Measurements from ENCODE around the gene C14orf93. TPM values are rescaled to one million over a fixed set of nuclear protein-coding genes. Genes with fewer than 3 reads are reported as not detected.

C14orf93 gene
- polyA plus RNA-seq, 1 donor from 2014 or later = 4.7 TPM

DNA sequence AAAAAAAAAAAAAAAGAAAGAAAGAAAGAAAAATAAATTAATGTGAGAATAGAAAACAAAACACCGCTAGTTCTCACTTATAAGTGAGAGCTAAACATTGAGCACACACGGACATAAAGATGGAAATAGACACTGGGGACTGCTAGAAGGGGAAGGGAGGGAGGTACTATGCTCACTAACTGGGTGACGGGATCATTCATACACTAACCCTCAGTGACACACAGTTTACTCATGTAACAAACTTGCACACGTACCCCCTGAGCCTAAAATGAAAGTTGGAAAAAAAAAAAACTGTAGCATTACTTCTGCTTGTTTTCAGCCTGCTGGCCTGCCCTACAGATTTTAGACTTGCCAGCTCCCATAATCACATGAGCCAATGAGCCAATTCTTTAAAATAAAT lies 70.3 kb downstream of the C14orf93 start:
- Histone ChIP-seq H2AFZ (ENCODE audit: low read depth, low read length) (no peak overlapping the region), H3K27me3 (ENCODE audit: insufficient read depth, low read depth, low read length) (no peaks in the 10 kb centered on the region), H3K27ac (ENCODE audit: low read length) (no peak overlapping the region), H3K36me3 (ENCODE audit: insufficient read depth, low read length) (no peaks in the 10 kb centered on the region), H3K9me2 (ENCODE audit: insufficient read depth, low read length) (no peaks in the 10 kb centered on the region), H3K79me2 (replicated peaks; ENCODE audit: insufficient read depth, low read length) (no peaks in the 10 kb centered on the region), H3K9me3 (ENCODE audit: low read length) (no peaks in the 10 kb centered on the region), H4K20me1 (ENCODE audit: insufficient read depth) (no peaks in the 10 kb centered on the region), H3K9ac (ENCODE audit: low read length) (no peak overlapping the region), H3K4me3 (ENCODE audit: low read length) (no peak overlapping the region), H3F3A (ENCODE audit: insufficient read depth, low read length, poor library complexity, severe bottlenecking) (no peaks in the 10 kb centered on the region), H3K4me2 (ENCODE audit: low read length) (no peak overlapping the region)
- no peak for TF ChIP-seq SMC3 (conservative IDR thresholded peaks at IDR 0.05; ENCODE audit: poor library complexity)
- TF ChIP-seq POLR2AphosphoS5 (IDR thresholded peaks at IDR 0.05) = no peak
- TF ChIP-seq RAD21 (conservative IDR thresholded peaks at IDR 0.05) = no peak
- TF ChIP-seq TAF1 (IDR thresholded peaks at IDR 0.05; ENCODE audit: low read depth) = no peak
- TF ChIP-seq REST (IDR thresholded peaks at IDR 0.05; ENCODE audit: borderline replicate concordance) = no peak
- no peak for TF ChIP-seq EP300 (conservative IDR thresholded peaks at IDR 0.05; ENCODE audit: poor library complexity, severe bottlenecking)
- no peak for TF ChIP-seq MXI1 (conservative IDR thresholded peaks at IDR 0.05; ENCODE audit: poor library complexity, severe bottlenecking)
- TF ChIP-seq EZH2 (IDR thresholded peaks at IDR 0.05; ENCODE audit: borderline replicate concordance, insufficient read depth, low read length, poor library complexity, severe bottlenecking) = no peak
- TF ChIP-seq, protein P1, sequence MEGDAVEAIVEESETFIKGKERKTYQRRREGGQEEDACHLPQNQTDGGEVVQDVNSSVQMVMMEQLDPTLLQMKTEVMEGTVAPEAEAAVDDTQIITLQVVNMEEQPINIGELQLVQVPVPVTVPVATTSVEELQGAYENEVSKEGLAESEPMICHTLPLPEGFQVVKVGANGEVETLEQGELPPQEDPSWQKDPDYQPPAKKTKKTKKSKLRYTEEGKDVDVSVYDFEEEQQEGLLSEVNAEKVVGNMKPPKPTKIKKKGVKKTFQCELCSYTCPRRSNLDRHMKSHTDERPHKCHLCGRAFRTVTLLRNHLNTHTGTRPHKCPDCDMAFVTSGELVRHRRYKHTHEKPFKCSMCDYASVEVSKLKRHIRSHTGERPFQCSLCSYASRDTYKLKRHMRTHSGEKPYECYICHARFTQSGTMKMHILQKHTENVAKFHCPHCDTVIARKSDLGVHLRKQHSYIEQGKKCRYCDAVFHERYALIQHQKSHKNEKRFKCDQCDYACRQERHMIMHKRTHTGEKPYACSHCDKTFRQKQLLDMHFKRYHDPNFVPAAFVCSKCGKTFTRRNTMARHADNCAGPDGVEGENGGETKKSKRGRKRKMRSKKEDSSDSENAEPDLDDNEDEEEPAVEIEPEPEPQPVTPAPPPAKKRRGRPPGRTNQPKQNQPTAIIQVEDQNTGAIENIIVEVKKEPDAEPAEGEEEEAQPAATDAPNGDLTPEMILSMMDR (IDR thresholded peaks at IDR 0.05; ENCODE audit: poor library complexity, severe bottlenecking) = no peak

Other genes with a start within 250 kb of the C14orf93 start
- gene OXA1L, start 243.5 kb downstream of the C14orf93 start, polyA plus RNA-seq = 60.7 and 76.1 TPM in 2 replicates
- gene SLC7A7, start 194.7 kb downstream of the C14orf93 start, polyA plus RNA-seq = not detected in 2 replicates
- 87.9 and 161 TPM in 2 replicates for gene MRPL52, start 180.3 kb downstream of the C14orf93 start, polyA plus RNA-seq
- 0.30 and 1.5 TPM in 2 replicates for gene MMP14, start 173.6 kb downstream of the C14orf93 start, polyA plus RNA-seq
- 0.22 and 1.1 TPM in 2 replicates for gene LRP10, start 138.4 kb downstream of the C14orf93 start, polyA plus RNA-seq
- gene REM2, start 126.9 kb downstream of the C14orf93 start, polyA plus RNA-seq = 28.6 and 31.1 TPM in 2 replicates
- 83.7 and 96.7 TPM in 2 replicates for gene RBM23, start 91.0 kb downstream of the C14orf93 start, polyA plus RNA-seq
- 102 and 114 TPM in 2 replicates for gene PRMT5, start 80.8 kb downstream of the C14orf93 start, polyA plus RNA-seq
- gene HAUS4, start 53.1 kb downstream of the C14orf93 start, polyA plus RNA-seq = 3.2 and 12.1 TPM in 2 replicates
- gene AJUBA, start 27.6 kb downstream of the C14orf93 start, polyA plus RNA-seq = 0.52 and 1.9 TPM in 2 replicates
- gene PSMB5, start 24.8 kb upstream of the C14orf93 start, polyA plus RNA-seq = 147 and 168 TPM in 2 replicates
- not detected in 2 replicates for gene PSMB11, start 32.1 kb upstream of the C14orf93 start, polyA plus RNA-seq
- 31.7 and 37.0 TPM in 2 replicates for gene CDH24, start 47.4 kb upstream of the C14orf93 start, polyA plus RNA-seq
- gene ACIN1, start 85.0 kb upstream of the C14orf93 start, polyA plus RNA-seq = 132 and 143 TPM in 2 replicates
- 23.3 and 26.4 TPM in 2 replicates for gene C14orf119, start 85.4 kb upstream of the C14orf93 start, polyA plus RNA-seq
- not detected in 2 replicates for gene CIROP, start 94.8 kb upstream of the C14orf93 start, polyA plus RNA-seq
- gene CEBPE, start 109.1 kb upstream of the C14orf93 start, polyA plus RNA-seq = not detected in 2 replicates
- 0.21 and 1.7 TPM in 2 replicates for gene SLC7A8, start 173.5 kb upstream of the C14orf93 start, polyA plus RNA-seq
- not detected in 2 replicates for gene RNF212B, start 227.8 kb upstream of the C14orf93 start, polyA plus RNA-seq

Data from neural cell (in vitro differentiated cells).